ENCODE data around the gene NAP1L4.

GRCh38 chr11:2943711-2944118 lies 48.4 kb downstream of the NAP1L4 start:
- TF ChIP-seq EZH2phosphoT487 (IDR thresholded peaks at IDR 0.05; ENCODE audit: low read length) (no peak), CTCF (IDR thresholded peaks at IDR 0.05; ENCODE audit: low read length) (no peak)
